ENCODE data around the gene NR3C2. TPM values are rescaled to one million over a fixed set of nuclear protein-coding genes. Genes with fewer than 3 reads are reported as not detected.

NR3C2 gene
- polyA plus RNA-seq, 1 of the 3 experiments (the other 2 are of a cell fraction): 0.02 TPM

- no peak overlapping the region for H3K9ac ChIP-seq
Observed at GRCh38 chr4:148044912-148045352, 397.3 kb downstream of the NR3C2 start.

More at GRCh38 chr4:148044912-148045352, 397.3 kb downstream of the NR3C2 start:
- Histone ChIP-seq H3K4me1 (ENCODE audit: control insufficient read depth in 1 of 2, insufficient read depth in 2 of 2, low read depth in 1 of 2, low read length in 1 of 2) (peaks cover 0 to 2% of the 10 kb centered on the region in 2 experiments; a peak in 1 of 4 replicates), H3K36me3 (replicated peaks in 1 of 2; ENCODE audit: control insufficient read depth in 1 of 2, insufficient read depth in 2 of 2, low read length in 1 of 2) (peaks cover 5 to 11% of the 10 kb centered on the region in 2 experiments), H4K20me1 (ENCODE audit: insufficient read depth) (no peaks in the 10 kb centered on the region), H3K27me3 (ENCODE audit: insufficient read depth) (no peaks in the 10 kb centered on the region), H3K9me3 (no peaks in the 10 kb centered on the region), H3K79me2 (ENCODE audit: insufficient read depth) (no peaks in the 10 kb centered on the region), H3K4me3 (ENCODE audit: low read depth in 2 of 2, low read length in 1 of 2) (no peak overlapping the region), H3K4me2 (no peak overlapping the region), H3K9me2 (no peaks in the 10 kb centered on the region), H2AFZ (ENCODE audit: low read depth) (no peak overlapping the region), H3K27ac (ENCODE audit: low read depth in 2 of 2, low read length in 1 of 2) (no peak overlapping the region), H3F3A (replicated peaks; ENCODE audit: insufficient read depth) (no peaks in the 10 kb centered on the region)
- CTCF ChIA-PET: interaction anchor here (1.0 to 2.6 kb wide), 5 partner anchors 9 to 108 kb away, joined by 3 to 13 read pairs (median 3); no protein-coding TSS in a partner anchor
- 82% methylated on average over 4 of the region's 4 CpGs for WGBS (ENCODE audit: low lambda C conversion rate)
- POLR2A ChIA-PET: no interaction called here
- DNase-seq: peak; percentile 21
- TF ChIP-seq EZH2phosphoT487 (IDR thresholded peaks at IDR 0.05; ENCODE audit: borderline replicate concordance, low read depth): no peak
- TF ChIP-seq RAD21 (IDR thresholded peaks at IDR 0.05; ENCODE audit: low read length): peak; percentile 44
- TF ChIP-seq FOXJ3 (CRISPR knock-in tag; IDR thresholded peaks at IDR 0.05): no peak
- TF ChIP-seq JUND (IDR thresholded peaks at IDR 0.05): no peak
- TF ChIP-seq SMC3 (IDR thresholded peaks at IDR 0.05; ENCODE audit: low read depth, low read length): 0 out of 2 replicates have a peak, but pooled peaks have one; percentile 12
- no peak for TF ChIP-seq USF1 (IDR thresholded peaks at IDR 0.05; ENCODE audit: borderline replicate concordance, low read depth)
- no peak for TF ChIP-seq POLR2AphosphoS5 (IDR thresholded peaks at IDR 0.05; ENCODE audit: low read depth, low read length)
- 0 out of 2 replicates have a peak, but pooled peaks have one; percentile 14 for TF ChIP-seq CTCF (IDR thresholded peaks at IDR 0.05)
- TF ChIP-seq GATA2 (CRISPR knock-in tag; IDR thresholded peaks at IDR 0.05): no peak
- no peak for TF ChIP-seq REST (IDR thresholded peaks at IDR 0.05; ENCODE audit: low read depth, low read length)

Measured in SK-N-SH (cell line).